Measurements from ENCODE around the gene A2ML1. TPM values are rescaled to one million over a fixed set of nuclear protein-coding genes. Genes with fewer than 3 reads are reported as not detected.
A peak's percentile ranks its signal among the peaks of the same experiment; 100 is the strongest.
"Not testable (repeated sequence)": the region's sequence is repeated elsewhere in the genome, so short reads cannot be mapped to it uniquely, and the experiment has no call there.

Gene A2ML1
- total RNA-seq, 2 donors from 2014 or later = not detected

DNA sequence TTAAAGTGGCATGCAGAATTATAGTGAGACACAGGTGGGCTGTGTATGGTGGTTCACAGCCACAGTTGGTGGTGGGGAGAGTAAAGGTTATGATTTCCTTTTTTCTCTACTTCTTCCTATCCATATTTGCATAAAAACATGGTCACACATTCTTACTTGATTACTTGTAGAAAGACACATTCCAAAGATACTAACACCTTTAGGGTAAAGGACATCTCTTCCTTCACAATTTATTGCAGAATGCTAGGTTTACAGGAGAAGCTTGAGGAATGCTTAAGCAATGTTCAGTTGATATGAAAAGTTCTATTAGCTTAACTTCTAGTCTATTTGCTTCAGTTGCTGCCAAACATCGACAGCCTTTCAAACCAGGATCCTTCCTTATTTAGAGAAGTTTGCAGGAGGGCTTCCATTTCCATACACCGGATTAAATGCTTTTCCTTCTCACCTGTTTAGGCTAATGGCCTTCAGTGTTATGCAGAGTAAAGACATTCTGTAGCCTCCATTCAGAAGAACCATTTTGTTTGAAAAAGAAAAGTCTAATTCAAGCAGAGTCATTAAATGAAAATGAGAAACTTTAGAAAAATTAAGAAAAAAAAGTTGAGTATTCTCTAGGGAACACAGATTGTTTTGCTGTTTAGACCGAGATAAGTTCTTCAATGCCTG is 89.3 kb downstream of the A2ML1 start:
- no peaks in the 10 kb centered on the region for H3K9me3 Mint-ChIP-seq
- ATAC-seq (no peak), DNase-seq (ENCODE audit: low spot score in 2 of 2) (no peak)
- no peaks in the 10 kb centered on the region for H3K36me3 Mint-ChIP-seq
- H3K27ac Mint-ChIP-seq = no peak overlapping the region

DNA sequence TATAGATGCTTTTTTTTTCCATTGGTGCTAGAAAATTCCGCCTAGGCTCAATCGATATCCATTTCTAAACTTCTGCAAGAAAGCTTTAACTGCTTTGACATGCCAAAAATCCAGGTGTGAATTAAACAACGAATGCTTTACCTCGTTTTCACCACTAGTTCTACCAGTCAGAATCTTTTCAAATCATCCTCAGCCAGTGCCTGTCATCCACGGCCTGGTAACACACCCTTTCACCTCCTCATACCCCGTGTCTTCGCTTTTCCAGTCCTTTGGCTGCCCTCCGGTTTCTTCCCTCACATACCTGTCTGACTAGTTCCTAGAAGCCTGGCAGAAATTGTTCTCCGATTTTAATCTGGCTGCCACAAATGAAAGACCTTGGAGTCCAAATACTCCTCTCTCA is 90.5 kb downstream of the A2ML1 start:
- Mint-ChIP-seq H3K27ac (peak overlapping the region in 1 of 2 donors; percentile 78), H3K36me3 (no peaks in the 10 kb centered on the region), H3K9me3 (no peaks in the 10 kb centered on the region)
- ATAC-seq (no peak), DNase-seq (ENCODE audit: low spot score in 2 of 2) (no peak)

DNA sequence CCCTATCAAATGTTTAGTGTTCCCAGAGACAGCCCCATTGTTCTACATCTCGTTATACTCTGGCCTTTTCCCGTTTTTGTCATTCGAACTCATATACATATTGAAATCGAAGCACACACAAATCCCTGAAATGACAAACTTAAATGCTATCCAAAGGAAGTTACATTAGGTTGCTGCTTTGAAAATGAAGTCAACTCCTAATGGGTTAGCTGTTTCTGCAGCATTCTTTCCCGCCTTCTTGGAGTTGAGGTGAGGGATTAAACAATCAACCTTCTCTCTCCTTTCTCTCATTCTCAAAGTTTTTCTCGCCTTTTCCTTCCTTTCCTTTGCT is 91.2 kb downstream of the A2ML1 start:
- DNase-seq (ENCODE audit: low spot score in 2 of 2) = no peak
- ATAC-seq = no peak
- no peaks in the 10 kb centered on the region for H3K36me3 Mint-ChIP-seq
- no peaks in the 10 kb centered on the region for H3K9me3 Mint-ChIP-seq
- peak overlapping the region; percentile 78 to 94 for H3K27ac Mint-ChIP-seq

DNA sequence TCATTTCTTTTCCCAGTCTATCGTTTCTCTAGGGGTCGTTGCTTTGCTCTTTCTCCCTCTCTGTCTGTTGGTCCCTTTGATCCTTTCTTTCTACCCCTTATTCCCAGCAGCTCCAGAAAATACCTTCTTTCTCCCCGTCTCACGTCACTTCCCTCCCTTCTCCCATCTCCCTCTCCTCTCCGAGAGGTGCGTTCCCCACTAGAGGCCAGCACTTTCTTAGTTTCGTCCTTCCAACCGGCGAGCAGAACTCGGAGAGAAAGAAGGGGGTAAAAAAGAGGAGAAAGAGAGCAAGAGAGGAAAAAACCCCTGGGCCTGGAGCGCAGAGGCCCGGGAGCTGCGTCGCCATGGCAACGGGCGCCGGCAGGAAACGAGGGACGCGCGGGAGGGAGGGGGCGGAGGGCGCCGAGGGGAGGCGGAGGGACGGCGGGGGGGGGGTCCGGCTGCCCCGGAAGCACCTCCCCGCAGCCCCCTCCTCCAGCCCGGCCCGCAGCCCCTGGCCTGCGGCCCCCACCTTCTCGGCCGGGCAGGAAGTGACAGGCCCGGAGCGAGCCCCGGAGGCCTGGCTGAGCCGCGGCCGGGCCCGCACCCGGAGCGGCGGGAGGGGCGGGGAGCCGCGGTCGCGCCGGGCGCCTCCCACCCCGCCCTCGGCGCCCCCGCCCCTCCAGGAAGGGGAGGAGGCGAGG is 91.8 kb downstream of the A2ML1 start, which contains the start of gene PHC1:
Gene PHC1, plus strand, starts transcription at position 477 of the 683 bp plus-strand sequence. CDS start 3,169 bp downstream, outside the sequence.
- DNase-seq (ENCODE audit: low spot score in 2 of 2) = peak; percentile 59 to 80
- not testable (repeated sequence) for H3K9me3 Mint-ChIP-seq, H3K36me3 Mint-ChIP-seq
- peak; percentile 79 to 81 for ATAC-seq
- H3K27ac Mint-ChIP-seq = peak within 1 kb of the TSS; percentile 78 to 94

DNA sequence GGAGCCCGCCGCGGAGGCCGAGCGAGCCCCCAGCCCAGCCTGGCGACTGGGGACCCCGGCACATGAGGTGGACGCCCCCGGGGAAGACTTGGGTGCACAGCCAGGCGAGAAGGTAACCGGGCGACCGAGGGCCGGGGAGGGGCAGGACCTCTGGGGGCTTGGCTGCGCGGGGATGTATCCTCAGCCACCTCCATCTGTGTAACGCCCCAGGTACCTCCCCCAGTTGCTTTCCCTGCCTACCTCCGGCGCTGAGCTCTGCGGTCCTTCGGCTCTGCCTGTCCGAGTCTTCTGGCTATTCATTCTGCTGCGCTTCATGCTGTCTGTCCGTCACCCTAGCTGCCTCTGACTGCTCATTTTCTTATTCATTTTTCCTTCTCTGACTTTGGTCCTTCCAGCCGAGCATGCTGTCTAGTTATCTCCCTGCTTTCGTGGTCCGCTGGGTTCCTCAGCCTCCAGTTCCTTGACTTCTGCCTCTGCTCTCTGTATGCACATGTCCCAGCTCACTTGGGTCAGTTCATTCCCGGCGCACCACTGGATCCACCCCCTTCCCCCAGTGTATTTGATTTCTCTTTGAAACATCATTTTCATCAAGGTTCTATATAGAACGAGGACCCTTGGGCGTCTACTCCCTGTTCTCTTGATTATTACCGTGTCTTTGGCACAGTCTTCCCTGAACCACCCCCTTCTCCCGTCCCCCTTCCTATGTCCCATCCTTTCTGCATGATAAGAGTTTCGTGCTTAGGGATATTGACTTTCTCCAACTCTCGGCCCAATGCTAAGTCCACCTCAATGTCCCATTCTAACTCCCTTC is 92.5 kb downstream of the A2ML1 start:
- ATAC-seq (peak; percentile 89 to 92), DNase-seq (ENCODE audit: low spot score in 2 of 2) (peak; percentile 54 to 65)
- H3K9me3 Mint-ChIP-seq = no peaks in the 10 kb centered on the region
- no peak overlapping the region for H3K27ac Mint-ChIP-seq
- H3K36me3 Mint-ChIP-seq = no peaks in the 10 kb centered on the region

DNA sequence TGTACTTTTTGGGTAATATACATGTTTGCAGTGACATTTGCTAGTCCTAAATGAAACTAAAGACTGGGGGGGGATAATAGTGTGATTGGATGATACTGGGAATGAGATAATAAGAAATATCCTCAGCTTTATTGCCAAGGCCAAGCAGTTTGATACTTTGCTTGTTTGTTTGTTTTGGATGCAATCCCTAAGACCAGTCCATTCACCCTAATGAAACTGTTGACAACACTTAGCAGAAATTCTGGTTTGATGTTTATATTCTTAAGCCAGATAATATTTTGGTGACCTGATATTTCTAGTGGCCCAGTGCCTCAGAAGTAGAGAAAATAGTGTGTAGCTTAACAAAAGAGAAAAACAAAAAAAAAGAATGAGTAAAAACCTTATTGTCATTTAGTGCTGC is 93.7 kb downstream of the A2ML1 start:
- Mint-ChIP-seq H3K9me3 (no peaks in the 10 kb centered on the region), H3K36me3 (no peaks in the 10 kb centered on the region), H3K27ac (no peak overlapping the region)
- ATAC-seq = no peak
- DNase-seq (ENCODE audit: low spot score in 2 of 2) = no peak

DNA sequence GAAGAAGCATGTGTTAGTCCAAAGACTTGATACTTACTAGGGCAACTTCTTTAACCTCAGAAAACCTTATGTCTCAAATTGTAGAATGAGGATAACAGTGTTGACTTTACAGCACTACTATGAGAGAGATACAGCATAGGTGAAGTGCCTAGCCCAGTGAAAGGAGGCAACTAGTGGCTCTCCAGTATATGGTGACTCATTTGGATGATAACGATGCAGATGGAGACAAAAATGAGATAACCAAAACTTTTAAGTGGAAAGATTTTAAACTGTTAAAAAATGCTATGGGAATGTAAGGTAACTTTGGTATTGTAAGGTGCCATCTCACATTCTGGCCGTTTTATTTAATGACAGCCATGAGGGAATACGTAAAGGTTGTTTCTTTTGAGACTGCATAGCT is 94.6 kb downstream of the A2ML1 start:
- Mint-ChIP-seq H3K27ac (no peak overlapping the region), H3K36me3 (no peaks in the 10 kb centered on the region), H3K9me3 (no peaks in the 10 kb centered on the region)
- DNase-seq (ENCODE audit: low spot score in 2 of 2) (no peak), ATAC-seq (no peak)

DNA sequence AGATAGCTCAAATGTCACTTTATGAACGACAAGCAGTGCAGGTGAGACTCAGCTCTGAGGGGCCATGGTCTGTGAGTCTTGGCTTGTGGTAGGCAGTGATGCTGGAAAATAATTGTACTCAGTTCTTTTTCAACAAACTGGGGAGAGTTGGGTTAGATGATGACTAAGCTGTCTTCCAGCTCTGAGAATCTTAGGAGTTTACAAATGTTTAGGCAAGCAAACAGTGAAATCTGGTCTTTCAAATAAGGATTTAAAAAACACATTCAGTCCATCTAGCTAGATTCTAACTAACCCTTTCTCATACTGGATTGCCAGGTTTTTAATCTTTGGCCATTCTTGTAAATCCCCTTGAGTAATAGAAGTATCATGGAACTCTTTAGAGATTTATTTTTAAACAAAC is 95.3 kb downstream of the A2ML1 start:
- ATAC-seq (no peak), DNase-seq (ENCODE audit: low spot score in 2 of 2) (no peak)

DNA sequence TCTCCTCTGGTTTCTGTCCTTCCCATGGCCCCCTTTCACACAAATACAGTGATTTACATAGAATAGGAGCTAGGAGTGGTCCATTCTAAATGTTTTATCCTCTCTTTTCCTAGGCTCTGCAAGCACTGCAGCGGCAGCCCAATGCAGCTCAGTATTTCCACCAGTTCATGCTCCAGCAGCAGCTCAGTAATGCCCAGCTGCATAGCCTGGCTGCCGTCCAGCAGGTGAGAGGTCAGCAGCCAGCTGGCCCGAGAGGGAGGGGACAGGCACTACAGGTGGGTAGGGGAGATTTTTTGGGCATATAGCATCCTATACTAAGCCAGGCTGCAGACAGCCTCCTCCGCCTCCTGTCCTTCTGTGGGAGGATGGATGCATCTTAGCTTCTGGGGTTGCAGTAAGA is 97.2 kb downstream of the A2ML1 start:
- not testable (repeated sequence) for H3K36me3 Mint-ChIP-seq; H3K27ac Mint-ChIP-seq; H3K9me3 Mint-ChIP-seq; DNase-seq (ENCODE audit: low spot score in 2 of 2); ATAC-seq

More for the DNA sequence above, 95.3 kb downstream of the A2ML1 start:
- Mint-ChIP-seq H3K9me3 (no peaks in the 10 kb centered on the region), H3K36me3 (peaks cover 0 to 4% of the 10 kb centered on the region in 2 donors), H3K27ac (no peak overlapping the region)

DNA sequence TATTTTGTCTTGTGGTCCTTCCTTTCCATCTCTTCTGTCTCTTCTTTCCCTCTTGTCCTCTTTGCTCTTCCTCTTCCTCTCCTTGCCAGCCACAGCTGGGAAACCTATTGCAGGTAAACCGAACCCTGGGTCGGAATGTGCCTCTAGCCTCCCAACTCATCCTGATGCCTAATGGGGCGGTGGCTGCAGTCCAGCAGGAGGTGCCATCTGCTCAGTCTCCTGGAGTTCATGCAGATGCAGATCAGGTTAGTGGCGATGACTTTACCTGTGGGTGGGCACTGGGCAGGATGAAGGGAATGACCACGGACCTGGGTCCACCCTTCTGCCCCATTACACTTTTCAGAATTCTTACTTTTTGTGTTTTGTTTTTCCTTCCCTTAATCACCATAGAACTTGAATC is 100.1 kb downstream of the A2ML1 start:
- ATAC-seq = no peak
- Mint-ChIP-seq H3K36me3 (peaks cover 0 to 5% of the 10 kb centered on the region in 2 donors), H3K9me3 (no peaks in the 10 kb centered on the region), H3K27ac (no peak overlapping the region)
- DNase-seq (ENCODE audit: low spot score in 2 of 2) = no peak

Other genes with a start within 250 kb of the A2ML1 start
- not detected for gene AICDA, start 209.8 kb upstream of the A2ML1 start, total RNA-seq
- not detected for gene MFAP5, start 159.8 kb upstream of the A2ML1 start, total RNA-seq
- 1 to 10 TPM; 2.2 to 4.5 TPM for gene RIMKLB, start 124.6 kb upstream of the A2ML1 start, total RNA-seq
- gene PHC1, start 91.9 kb downstream of the A2ML1 start, total RNA-seq = 10 to 100 TPM; 18.4 to 35.2 TPM
- 100 to 1,000 TPM; 153 to 204 TPM for gene M6PR, start 127.0 kb downstream of the A2ML1 start, total RNA-seq
- gene KLRG1, start 166.9 kb downstream of the A2ML1 start, total RNA-seq = 1 to 10 TPM; 1.6 to 2.7 TPM